ENCODE measurements around the gene SCGN.

The SCGN gene

DNA sequence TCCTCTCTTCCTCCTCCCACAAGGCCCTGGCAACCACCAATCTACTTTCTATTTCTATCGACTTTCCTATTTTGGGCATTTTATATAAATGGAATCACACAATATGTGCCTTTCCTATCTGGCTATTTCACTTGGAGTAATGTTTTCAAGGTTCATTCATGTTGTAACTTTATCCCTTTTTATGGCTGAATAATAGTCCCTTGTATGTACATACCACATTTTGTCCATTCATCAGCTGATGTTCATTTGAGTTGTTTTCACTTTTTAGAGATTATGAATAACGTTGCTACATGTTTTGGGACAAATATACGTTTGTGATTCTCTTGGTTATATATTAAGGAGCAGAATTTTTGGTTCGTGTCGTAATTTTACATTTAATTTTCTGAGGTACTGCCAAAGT lies 33.9 kb downstream of the SCGN start:
- DNase-seq (ENCODE audit: low read depth): no peak

DNA sequence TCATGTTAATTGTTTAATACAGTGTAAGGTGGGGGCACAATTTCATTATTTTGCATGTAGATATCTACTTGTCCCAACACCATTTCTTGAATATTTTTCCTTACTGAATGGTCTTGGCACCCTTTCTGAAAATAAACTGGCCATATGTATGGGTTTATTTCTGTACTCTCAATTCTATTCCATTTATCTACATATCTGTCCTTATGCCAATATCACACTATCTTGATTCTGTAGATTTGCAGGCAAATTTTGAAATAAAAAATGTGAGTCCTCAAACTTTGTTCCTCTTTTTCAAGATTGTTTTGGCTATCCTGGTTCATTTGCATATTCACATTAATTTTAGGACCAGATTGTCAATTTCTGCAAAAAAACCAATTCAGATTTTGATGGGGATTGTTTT lies 34.8 kb downstream of the SCGN start:
- DNase-seq (ENCODE audit: low read depth): no peak

DNA sequence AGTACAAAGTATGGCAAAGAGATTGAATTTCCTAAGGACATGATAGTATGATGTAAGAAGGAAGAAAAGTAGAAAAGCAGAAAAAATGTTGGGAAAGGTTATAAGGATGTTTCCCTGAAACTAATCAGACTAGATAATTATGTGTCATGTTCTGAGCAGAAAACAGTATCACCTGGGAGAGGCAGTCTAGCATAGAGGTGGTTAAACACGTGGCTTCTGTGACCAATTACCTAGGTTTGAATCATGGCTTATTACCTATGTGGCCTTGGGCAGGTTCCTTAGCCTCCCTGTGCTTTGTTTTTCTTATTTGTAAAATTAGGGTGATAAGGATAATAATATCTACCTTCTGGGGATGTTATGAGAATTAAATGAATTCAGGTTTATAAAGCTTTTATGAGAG lies 38.0 kb downstream of the SCGN start:
- no peak for DNase-seq (ENCODE audit: low read depth)

DNA sequence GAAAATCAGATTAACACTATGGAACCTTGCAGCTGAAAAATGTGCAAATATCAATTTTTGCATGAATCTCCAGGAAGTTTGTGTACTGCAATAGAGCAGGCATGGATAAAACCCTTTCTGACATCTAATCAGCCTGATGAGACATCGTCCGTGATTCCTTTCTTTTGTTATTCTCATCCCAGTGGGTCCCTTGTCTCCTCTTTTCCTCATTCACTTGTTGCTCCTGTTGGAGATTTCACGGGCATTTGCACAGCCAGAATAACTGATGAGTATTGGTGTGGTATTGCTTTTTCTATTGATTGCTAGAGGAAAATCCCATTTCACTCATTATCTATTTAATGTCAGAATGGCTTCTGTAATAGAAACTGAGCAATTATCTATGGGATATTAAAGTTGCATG lies 39.9 kb downstream of the SCGN start:
- DNase-seq (ENCODE audit: low read depth): no peak

DNA sequence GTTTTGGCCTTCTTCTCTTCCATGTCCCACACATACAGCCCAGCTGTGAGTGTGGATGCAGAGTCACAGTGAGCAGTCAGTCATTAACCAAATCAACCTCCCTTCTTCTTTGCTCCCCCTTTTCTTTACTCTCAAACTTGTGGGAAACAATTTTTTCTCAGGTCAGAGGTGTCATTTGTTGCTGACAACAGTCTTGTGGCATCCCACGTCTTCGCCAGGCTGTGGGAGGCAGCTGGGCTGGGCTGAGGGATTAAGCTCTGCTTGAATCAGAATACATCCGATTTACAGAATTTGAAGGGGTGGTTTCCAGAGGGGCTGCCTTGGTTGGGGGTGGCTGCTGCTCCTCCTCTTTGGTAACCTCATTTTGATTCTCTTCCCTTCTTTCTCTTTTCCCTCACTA lies 40.5 kb downstream of the SCGN start:
- DNase-seq (ENCODE audit: low read depth): no peak

DNA sequence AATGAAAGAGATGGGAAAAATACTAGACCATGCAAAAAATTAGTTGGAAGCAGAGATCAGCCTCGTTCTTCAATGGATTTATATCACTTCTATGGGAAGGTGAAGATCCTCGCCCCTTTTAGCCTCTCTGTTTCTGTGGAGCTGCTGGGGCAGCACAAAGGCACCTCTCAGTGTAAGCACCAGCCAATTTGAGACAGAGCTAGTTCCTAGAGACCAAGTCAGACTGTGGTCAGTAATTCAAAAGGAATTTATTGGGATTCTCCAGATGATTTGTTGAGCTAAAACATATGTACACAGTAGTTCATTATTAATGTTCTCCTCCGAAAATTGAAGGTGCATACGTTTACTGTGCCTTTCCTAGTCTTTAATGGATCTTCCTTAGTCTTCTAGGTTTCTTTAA lies 42.4 kb downstream of the SCGN start:
- DNase-seq (ENCODE audit: low read depth): no peak

DNA sequence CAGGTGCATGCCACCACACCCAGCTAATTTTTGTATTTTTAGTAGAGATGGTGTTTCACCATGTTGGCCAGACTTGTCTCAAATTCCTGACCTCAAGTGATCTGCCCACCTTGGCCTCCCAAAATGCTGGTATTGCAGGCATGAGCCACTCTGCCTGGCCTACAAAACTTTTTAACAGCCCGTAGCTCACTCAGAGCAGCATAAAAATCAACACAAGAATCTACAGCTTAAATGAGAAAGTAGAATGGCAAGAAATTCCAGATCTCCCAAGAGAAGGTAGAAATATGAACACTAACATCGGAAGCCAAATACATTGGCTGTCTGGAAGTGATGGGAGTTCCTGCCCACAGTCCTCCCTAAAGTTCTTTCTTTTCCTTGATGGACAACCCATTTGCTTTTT lies 43.7 kb downstream of the SCGN start:
- DNase-seq (ENCODE audit: low read depth): no peak

DNA sequence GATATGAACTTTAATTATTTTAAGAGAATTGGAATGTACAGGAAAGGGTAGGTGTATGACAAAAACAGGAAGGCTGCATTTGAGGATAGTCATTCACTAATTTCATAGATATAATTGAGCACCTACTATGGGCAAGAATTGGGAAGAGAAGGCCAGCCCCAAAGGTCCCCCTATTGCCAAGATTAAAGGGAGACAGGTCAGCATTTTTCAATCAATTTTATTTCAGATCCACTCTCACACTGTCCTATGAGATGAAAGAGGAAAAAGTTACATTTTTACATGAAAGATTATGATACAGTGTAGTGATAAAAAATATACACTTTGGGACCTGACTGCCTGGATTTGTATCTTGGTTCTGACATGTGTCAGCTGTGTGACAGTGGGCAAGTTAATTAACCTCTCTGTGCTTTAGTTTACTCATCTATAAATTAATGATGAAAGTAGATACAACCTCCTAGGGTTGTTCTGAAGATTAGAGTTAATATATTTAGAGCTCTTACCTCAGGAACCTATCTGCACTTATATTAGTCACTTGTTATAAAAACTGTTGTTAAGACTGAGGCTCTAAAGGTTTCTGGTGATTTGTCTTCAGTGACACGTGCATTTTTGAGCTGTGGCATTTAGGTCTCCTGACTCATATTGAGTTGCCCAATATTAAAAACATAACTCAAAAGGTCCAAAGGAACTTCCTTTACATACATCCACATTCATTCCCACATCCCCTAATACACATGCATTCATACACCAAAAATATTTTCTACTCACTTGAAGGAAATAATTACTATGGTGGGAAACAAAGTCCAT lies 45.7 kb downstream of the SCGN start:
- DNase-seq (ENCODE audit: low read depth): no peak

DNA sequence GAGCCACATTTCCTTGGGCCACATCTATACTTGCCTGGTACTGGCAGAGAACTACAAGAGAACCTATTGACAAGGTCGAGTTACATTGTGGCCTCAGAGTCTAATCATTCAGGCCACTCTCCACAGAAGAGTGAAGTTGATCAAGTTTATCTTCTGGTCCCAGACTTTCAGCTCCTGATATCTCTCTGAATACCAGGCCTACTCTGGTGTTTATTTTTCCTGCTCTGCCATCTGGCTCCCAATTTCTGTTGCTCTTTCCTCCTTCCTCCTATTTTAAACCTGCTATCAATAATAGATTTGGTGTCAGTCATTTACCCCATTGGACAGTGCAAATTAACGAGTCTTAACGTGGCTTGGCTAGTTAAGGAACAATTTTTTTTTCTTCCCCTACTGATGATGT lies 46.6 kb downstream of the SCGN start:
- DNase-seq (ENCODE audit: low read depth): no peak

DNA sequence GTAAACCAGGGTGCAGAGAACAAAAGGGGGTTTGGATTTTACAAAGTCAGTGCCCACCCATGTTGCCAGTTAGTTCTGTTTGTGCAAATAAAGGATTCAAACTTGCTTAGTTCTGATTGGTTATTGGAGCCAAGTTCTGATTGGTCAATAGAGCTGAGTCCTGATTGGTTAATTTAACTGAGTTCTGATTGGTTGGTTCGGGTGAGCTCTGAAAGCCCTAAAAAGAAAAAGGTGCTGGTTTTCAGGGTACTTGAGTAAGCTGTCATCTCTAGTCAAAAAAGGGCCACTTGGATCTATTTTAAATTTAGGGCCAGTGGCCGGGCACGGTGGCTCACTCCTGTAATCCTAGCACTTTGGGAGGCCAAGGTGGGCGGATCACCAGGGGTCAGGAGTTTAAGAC lies 47.6 kb downstream of the SCGN start:
- no peak for DNase-seq (ENCODE audit: low read depth)

DNA sequence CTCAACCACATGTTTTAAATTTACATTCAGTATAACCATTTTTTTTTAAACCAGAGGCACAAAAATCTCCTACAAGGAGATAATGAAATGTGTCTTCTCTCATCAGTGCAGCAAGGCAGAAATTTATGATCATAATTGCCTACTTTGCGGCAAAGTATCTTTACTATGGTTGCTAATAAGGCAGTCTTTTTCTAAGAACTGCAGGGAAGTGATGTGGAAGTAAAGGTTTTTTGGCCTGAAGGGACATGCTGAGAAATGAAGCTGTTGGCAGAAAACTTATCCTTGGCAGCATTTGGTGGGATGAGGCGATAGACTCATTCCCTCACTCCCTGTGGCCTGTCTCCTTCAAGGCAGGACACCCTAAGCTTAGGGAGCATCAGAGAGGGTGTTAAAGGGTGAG lies 48.7 kb downstream of the SCGN start:
- DNase-seq (ENCODE audit: low read depth): no peak

DNA sequence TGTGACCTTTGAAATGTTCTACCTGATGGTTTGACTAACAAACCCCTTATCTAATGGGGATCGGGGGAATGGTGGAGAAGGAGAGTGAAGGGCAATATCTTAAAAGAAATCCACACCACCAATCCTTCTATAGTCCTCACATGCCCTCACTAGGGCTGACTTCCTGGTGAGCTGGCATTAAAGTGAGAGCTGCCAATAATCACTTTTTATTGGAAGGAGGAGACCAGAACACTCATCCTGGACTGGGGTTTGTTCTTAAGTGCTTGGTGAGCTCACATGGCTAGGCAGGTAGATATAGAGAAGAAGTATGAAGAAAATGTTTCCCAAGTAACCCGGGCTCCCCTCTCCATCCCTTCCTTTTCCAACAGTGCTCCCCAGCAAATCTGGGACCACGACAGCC lies 49.8 kb downstream of the SCGN start:
- no peak for DNase-seq (ENCODE audit: low read depth)

DNA sequence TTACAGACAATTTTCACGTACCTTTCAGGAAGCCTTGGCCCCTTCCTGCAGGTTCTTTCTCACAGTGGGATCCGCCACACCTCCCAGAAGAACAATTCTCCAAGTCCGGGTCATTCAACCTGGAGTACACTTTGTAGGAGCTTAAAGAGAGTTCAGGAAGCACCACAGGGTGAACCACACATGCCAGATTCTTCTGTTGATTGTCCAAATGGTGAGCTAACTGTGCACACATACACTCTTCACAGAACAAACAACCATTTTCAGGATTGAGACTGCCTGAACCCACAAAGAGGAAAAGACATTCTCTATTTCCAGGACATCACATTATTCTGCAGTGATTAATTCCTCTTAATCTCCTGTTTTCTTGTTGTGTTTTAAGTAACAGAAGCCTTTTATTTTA lies 51.0 kb downstream of the SCGN start:
- DNase-seq (ENCODE audit: low read depth): no peak

DNA sequence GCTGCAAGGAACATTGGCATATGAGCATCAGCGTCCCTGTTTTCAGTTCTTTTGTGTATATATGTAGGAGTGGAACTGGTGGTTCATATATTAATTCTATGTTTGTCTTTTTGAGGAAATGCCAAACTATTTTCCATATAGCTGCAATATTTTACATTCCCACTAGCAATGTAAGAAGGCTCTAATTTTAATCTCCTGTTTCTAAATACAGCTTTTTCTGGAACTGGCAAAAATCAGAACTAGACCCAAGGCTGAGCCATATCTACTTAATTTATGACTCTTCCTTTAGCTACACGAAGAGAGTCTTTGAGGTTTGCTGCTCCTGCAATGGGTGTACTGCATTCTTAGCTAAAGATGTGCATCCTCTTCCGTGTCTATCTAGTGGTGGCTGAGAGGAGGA lies 52.0 kb downstream of the SCGN start:
- DNase-seq (ENCODE audit: low read depth): no peak

DNA sequence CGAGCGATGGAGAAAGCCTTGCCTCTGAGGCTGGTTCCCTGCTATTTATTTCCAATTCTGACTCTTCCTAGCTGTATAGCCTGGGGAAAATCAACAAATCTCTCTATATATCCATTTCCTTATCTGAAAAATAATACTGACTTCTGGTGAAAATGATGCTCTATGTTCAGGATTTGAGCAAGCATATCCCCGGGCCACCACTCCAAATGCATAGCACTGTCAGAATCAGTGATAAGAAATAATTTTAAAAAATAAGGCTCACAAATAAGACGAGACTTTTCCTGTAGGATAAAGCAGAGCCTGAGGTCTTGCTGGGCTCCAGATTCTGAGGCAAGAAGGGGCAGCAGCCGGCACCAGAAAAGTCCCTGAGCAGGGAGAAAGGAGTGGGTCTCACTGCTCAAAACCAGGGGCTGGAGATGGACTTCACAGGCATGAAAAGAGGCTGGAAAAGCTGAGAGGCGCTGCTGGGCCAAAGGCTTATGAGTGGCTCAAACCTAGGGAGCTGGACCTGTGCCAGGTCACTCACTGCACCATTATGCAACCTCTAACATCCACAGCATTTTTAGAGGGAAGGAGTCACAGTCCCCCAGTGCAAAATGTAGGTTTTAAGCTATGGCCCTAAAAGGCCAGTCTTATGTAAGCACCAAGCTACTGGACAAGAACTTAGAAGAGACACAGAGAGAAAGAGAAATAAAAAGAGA lies 54.4 kb downstream of the SCGN start:
- DNase-seq (ENCODE audit: low read depth): no peak

DNA sequence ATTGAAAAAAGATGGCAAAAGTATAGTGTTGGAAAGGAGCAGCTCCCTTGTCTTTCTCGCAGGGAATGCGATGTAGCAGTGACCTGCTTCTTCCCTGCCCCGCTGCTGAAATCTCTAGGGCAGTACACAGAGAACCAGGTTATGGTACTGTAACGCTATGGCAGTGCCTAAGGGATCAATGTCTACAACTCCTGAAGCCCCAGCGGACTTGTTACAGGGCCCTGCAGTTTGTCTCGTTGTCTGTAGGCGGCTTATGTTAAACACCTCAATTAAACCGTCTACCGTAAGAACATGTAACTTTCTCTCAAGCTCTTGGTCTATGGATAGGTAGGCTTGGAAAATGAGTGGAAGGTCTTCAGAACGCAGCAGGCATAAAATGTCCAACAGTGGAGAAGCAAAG lies 57.7 kb downstream of the SCGN start:
- DNase-seq (ENCODE audit: low read depth): no peak

DNA sequence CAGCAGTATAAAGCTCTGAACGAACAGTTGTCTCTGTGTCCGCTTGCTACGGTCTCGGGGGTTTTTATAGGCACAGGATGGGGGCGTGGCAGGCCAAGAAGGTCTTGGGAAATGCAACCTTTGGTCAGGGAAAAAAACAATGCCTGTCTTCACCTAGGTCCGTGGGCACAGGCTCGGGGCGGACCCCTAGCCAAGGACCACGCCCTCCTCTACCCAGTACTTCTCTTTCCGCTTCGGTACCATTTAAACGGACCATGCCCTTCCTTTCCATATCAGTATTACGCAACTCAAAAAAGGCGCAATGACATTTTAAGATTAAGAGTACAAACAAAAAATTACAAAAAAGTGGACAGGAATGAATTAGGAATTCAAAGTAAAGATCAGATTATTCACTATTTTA lies 58.3 kb downstream of the SCGN start:
- DNase-seq (ENCODE audit: low read depth): no peak

DNA sequence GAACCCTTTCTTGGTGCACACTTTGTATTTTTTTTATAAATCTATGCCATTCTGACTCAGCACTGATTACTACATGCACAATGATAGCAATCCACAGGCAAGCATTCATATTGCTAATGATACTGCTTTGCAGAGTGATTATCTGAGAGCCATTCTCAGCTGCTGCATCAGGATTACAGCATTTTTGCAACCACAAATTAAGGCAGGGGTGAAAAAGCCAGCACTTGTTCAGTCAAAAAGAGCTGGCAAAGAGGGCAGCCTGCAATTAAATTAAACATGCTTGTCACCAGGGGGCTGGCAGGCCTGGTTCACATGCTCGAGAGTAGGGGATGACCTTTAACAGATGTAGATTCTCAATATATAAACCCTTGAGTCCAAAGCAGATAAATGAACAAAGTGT lies 61.8 kb downstream of the SCGN start:
- no peak for DNase-seq (ENCODE audit: low read depth)

DNA sequence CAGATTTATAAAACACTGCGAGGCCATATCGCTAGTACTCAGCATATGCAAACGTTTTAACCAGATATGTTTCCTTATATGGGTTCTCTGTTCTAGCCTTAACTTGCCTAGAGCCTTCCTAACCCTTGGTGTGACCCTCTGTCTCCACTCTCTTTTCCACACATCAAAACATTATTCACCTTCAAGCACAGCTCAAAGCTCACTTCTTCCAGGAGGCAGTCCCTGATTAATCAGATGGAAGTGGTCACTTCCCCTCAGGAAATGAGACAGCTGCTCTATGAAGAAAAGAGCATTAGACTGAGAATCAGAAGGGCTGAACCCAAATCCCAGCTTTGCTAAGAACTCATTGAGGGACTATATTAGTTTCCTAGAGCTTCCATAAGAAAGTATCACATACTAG lies 62.8 kb downstream of the SCGN start:
- no peak for DNase-seq (ENCODE audit: low read depth)

DNA sequence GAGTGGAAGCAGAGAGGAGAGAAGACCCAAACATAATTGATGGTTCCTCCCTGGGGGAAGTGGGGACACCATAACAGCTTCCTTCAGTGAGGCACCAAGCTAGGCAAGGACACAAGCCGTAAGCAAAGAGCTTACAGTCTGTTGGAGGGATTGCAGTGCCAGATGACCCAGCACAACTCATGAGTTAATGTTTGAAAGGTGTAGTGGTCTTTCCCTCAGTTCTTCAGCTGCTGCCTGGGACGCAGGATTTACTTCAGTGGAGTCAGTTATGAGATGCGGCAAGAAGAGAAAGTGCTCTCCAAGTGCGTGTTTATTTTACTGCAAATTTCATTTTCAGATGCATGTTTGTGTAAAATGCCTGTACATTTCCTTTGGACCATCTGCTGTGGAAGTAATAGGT lies 63.8 kb downstream of the SCGN start:
- no peak for DNase-seq (ENCODE audit: low read depth)

DNA sequence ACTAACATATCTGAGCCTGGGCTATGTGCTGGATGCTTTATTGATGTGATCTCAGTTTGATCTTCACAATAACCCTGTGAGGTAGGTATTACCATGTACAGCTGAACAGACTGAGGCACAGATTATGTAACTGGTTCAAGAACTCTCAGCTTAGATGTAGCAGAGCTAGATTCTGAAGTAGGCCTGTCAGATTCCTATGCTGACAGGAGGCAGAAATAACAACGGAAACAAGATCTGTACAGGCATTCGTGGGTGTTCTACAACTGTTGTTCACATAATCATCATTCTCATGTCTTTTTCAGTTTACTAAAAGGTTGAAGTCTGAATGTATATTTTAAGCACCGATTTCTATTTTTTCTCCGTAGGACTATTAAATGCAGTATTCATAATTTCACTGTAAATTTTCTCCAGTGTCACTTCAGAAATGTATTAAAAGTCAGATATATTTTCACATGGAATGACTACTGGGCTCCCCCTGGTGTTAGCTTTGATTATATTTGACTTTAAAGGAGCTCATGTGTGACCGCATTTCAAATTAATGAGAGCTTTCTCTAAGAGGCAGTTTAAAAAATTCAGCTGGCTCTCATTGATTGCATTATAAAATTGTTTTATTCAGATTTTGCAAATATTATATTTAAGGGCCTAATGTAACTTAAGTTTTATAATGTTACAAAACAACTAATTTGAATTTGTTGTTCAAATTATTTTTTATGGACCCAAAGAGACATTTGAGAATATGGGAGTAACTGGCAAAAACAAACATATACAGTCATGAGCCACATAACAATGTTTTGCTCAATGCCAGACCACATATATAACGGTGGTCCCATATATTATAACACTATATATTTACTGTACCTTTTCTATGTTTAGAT lies 66.1 kb downstream of the SCGN start:
- no peak for DNase-seq (ENCODE audit: low read depth)

DNA sequence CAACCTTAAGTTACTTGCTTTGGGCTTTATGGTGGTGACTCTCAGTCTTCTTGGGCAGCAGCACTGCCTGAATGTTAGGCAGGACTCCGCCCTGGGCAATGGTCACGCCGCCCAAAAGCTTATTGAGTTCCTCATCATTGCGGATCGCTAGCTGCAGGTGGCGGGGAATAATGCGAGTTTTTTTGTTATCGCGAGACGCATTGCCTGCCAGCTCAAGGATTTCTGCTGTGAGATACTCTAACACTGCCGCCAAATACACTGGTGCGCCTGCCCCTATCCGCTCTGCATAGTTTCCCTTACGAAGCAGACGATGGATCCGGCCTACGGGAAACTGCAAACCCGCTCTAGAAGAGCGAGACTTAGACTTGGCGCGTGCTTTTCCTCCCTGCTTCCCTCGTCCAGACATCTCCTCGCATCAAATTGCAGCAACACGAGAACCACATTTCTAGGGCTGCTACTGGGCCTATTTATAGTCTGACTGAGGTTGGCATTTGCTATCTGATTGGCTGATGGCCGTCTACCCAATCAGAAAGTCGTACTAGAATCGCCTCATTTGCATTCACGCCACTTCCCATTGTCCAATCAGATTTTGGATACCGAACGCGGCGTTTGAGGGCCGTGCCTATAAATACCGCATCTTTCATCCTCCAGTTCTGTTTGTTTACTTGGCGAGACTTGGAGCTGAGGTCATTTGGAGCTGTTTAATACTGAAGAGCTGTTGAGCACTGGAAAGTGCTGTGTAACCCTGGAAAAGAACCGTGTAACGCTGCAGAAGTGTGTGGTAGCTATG lies 74.3 kb downstream of the SCGN start:
- no peak for DNase-seq (ENCODE audit: low read depth)

Measured in activated gamma-delta T cell treated with anti-CD3 and anti-CD28 coated beads, Interleukin-2, amount 50 U/mL, for 16 hours (primary cell).